Sciatic nerve (tissue), 2 donors: ENCODE measurements around the gene IL12RB1. TPM values are rescaled to one million over a fixed set of nuclear protein-coding genes. Genes with fewer than 3 reads are reported as not detected.
A peak's percentile ranks its signal among the peaks of the same experiment; 100 is the strongest.
"Not testable (repeated sequence)": the region's sequence is repeated elsewhere in the genome, so short reads cannot be mapped to it uniquely, and the experiment has no call there.

Experiments
- ATAC-seq: fragments of 200-7000 bp; cut with Tn5 transposase; one replicate; pipeline ENCODE4 v1.9.1; 2020; ENCODE audit warnings: mild to moderate bottlenecking, moderate library complexity
- DNase-seq: peaks from one replicate; pipeline ENCODE4 v3.0.0-alpha.2; 2020; ENCODE audit warnings: low spot score
- intact Hi-C: fragments of 100-400 bp; cut with DNase I; formaldehyde crosslinking; loops from one replicate; pipeline ENCODE4 v1.14.2; 2022
- total RNA-seq: library from RNA; stranded (reverse); fragmentation: NEBNext Ultra II Directional; extraction: Animal tissue kit (Norgen Biotek cat#: 25700); gene quantifications from one replicate; pipeline ENCODE4 v1.2.1, GENCODE V29; 2021
- donor health status: DM: no; HTN: no; CAD: no.
- donor health status: DM: no; HTN: no; CAD: no.

The IL12RB1 gene
- total RNA-seq, 1 donor from 2014 or later = 2.1 TPM

- ATAC-seq = peak; percentile 93
- intact Hi-C loops = no loop called here
- DNase-seq = peak; percentile 86
These were observed 10.7 kb upstream of the IL12RB1 start, which contains the start of gene MAST3 for GRCh38 chr19:18097217-18097992. Gene MAST3 (plus strand): TSS chr19:18097778. CDS start chr19:18097793, 15 bp downstream.

- no peak for ATAC-seq
- DNase-seq = no peak
These were observed 9.5 kb upstream of the IL12RB1 start for GRCh38 chr19:18096258-18096657.

DNA sequence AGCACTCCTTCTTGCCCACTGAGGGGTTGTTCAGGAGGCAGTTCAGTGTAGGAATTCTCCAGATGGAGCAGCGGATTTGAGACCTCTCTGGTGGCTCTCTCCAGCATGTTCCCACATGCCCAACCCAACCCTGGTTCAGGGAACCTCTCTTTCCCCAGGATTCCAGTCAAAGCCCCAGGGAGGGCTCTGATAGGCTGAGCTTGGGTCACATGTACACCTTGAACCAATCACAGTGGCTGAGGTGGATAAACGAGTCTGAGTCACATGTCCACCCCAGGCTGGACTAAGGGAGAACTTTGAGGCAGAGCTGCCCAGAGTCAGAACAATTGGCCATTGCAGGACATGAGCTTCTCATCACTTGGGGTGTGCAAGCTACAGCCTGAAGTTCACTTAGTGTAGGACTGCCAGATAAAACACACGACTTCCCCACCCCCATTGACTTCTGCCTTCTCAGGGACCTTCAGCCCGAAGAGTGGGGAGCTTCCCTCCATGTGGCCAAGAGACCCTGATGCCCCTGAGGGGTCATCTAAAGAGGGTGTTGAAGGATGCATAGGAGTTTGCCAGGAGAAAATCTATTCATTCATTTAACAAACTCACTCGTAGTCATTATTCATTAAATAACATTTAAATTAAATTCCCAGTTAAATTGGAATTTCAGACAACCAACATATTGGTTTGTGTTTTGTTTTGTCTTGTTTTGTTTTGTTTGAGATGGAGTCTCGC lies 6.9 kb upstream of the IL12RB1 start:
- DNase-seq (no peak), ATAC-seq (no peak)
- intact Hi-C loops = loop anchor here (5.0 kb wide), 1 partner anchor 596 kb away; no protein-coding TSS in a partner anchor

More at GRCh38 chr19:18096258-18096657, 9.5 kb upstream of the IL12RB1 start:
- intact Hi-C loops = no loop called here

DNA sequence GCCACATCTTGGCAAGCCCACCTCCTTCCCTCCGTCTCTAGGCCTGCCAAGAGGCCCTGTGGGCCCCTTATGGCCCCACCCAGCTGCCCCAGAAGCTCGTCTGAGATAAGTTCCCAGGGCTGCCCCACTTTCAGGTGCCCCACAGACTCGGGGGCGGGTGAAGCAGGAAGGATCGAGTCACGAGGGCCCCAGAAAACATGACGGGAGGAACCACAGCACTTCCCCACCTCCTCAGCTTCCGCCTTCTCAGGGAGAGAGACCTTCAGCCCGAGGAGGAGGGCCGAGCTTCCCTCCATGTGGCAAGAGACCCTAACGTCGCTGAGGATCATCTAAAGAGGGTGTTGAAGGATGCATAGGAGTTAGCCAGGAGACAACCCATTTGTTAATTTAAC lies 4.5 kb upstream of the IL12RB1 start:
- ATAC-seq (peak; percentile 45), DNase-seq (peak; percentile 76)
- intact Hi-C loops = loop anchor here (5.0 kb wide), 1 partner anchor 594 kb away; no protein-coding TSS in a partner anchor

DNA sequence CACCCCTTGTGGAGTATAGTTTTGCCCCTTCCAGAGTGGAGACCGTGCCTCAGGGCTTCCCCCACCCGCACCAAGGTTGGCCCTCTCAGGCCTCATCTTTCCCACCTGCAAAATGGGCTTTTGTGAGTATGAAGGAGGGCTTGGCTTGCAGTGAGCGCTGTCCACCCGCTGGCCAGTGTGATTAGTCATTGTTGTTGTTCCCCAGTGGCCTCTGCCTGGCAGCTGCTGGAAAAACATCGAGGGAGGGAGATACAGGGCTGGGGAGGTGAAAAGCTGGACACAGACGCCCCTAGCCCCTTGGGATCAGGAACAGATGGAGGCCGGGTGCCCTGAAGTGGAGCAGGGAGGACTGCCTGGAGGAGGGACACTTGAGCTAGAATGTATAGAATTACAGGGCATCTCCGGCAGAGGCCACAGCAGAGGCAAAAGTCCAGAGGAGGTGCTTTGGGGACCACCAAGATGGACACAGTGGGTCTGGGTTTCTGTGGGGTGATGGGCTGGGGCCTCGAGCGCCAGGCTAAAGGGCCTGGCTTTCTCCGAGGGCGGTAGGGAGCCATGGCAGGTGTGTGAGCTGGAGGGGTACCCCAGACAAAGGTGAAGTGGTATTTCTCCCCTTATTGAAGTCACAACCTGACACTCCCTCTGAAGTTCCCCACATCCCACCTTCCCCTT lies 3.9 kb upstream of the IL12RB1 start:
- DNase-seq = no peak
- peak; percentile 9 for ATAC-seq
- intact Hi-C loops = loop anchor here (5.0 kb wide), 1 partner anchor 593 kb away; no protein-coding TSS in a partner anchor

- intact Hi-C loops = loop anchor here (5.0 kb wide), 1 partner anchor 592 kb away; no protein-coding TSS in a partner anchor
- DNase-seq (no peak), ATAC-seq (peak; percentile 48)
These were observed 3.0 kb upstream of the IL12RB1 start for GRCh38 chr19:18089726-18090125.

DNA sequence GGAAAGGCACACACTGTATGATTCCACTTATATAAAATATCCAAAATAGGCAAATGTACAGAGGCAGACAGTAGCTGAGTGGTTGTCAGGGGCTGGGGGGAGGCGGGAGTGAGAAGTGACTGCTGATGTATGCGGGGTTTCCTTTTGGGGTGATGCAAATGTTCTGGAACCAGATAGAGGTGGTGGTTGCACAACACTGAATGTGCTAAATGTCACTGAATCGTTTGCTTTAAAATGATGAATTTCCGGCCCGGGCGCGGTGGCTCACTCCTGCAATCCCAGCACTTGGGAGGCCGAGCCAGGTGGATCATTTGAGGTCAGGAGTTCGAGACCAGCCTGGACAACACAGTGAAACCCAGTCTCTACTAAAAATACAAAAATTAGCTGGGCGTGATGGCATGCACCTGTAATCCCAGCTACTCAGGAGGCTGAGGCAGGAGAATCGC lies 2.4 kb upstream of the IL12RB1 start:
- peak; percentile 55 for ATAC-seq
- intact Hi-C loops, DNase-seq: not testable (repeated sequence)

DNA sequence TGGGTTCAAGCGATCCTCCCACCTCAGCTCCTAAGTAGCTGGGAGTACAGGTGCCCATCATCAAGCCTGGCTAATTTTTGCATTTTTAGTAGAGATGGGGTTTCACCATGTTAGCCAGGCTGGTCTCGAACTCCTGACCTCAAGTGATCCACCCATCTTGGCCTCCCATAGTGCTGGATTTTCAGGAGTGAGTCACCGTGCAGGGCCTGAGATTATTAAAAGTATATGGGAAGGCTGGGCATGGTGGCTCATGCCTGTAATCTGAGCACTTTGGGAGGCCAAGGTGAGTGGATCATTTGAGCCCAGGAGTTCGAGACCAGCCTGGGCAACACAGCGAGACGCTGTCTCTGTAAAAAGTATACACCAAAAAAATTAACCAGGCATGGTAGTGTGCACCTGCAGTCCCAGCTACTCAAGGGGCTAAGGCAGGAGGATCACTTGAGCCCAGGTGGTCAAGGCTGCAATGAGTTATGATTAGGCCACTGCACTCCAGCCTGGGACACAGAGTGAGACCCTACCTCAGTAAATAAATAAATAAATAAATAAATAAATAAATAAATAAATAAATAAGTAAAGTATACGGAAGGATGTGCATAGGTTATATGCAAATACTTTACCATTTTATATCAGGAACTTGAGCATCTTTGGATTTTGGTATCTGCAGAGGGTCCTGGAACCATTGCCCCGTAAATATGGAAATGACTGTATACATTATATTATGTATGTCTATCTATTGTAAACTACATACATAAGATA lies 854 bp downstream of the IL12RB1 start:
- no peak for DNase-seq
- intact Hi-C loops = no loop called here
- ATAC-seq = no peak

- DNase-seq (no peak), ATAC-seq (no peak)
- intact Hi-C loops = no loop called here
These were observed 2.6 kb downstream of the IL12RB1 start for GRCh38 chr19:18083929-18084684.

DNA sequence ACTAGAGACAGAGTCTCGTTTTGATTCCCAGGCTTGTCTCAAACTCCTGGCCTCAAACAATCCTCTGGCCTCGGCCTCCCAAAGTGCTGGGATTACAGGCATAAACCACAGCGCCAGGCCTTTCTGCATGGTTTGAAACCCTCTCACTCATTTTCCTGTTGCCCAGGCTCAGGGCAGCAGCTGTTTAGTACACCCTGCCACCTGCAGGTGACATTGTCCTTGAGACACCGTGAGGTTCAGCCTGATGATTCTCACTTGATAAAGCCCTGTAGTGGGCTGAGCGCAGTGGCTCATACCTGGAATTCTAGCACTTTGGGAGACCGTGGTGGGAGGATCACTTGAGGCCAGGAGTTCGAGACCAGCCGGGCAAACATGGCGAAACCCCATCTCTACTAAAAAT lies 12.5 kb downstream of the IL12RB1 start:
- DNase-seq = no peak
- no peak for ATAC-seq
- intact Hi-C loops = no loop called here

DNA sequence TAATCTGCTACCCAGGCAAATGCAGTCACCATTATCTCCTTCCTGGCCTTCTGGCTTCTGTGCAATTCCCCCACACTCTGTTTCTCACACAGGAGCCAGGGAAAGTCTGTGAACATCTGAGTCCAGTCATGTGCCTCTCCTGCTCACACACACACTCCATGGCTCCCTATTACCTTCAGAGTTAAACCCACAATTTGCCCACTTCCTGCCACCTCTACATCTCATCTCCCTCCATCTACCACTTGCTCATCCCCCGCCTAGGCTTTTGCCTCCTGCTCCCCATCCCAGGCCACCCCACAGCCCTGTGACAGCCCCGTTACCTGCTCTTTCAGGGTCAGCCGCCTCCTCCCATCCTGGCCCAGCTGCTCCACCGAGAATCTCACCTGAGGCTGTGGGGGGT lies 13.5 kb downstream of the IL12RB1 start:
- DNase-seq (no peak), ATAC-seq (no peak)
- intact Hi-C loops = no loop called here

- intact Hi-C loops = no loop called here
- ATAC-seq (no peak), DNase-seq (no peak)
These were observed 14.4 kb downstream of the IL12RB1 start for GRCh38 chr19:18072335-18072734.

DNA sequence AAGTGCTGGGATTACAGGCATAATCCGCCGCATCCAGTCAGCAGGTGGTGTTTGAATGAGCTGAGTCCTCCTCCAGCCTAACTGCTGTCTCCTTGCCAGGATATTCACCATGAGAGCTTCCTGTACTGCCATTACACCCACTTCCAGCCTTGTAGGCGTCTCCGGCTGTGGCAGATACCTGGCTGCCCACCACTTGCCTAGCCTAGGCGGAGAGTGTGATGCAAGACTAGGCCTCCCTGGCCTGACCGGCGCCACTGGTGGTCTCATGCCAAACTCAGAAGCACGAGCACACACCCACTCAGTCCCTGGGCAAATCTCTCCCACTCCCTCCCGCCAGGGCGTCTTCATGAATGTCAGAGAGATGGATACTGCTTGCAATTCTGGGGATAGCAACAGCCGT lies 16.6 kb downstream of the IL12RB1 start:
- intact Hi-C loops = no loop called here
- DNase-seq (no peak), ATAC-seq (no peak)

- intact Hi-C loops = no loop called here
- no peak for DNase-seq
- no peak for ATAC-seq
These were observed 17.4 kb downstream of the IL12RB1 start for GRCh38 chr19:18069383-18069782.

DNA sequence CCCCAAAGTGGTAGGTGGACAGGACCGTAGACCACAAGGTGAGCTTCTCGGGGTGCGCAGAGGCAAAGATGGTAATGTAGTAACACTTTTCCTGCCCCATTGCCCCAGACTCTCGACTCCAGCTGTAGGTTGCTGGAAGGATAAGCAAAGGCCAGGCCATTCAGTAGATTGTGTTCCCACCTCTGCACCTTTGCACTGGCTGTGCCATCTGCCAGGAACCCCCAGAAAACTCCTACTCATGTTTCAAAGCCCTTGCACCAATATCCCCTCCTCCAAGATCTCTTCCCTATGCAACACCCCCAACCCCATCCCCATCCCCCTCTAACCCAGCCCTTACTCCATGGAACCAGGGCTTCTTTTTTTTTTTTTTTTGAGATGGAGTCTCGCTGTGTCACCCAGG lies 18.3 kb downstream of the IL12RB1 start:
- intact Hi-C loops = no loop called here
- DNase-seq = no peak

GRCh38 chr19:18065173-18065495 lies 21.6 kb downstream of the IL12RB1 start:
- ATAC-seq = no peak
- DNase-seq = no peak
- intact Hi-C loops = no loop called here

More for the DNA sequence above, 18.3 kb downstream of the IL12RB1 start:
- ATAC-seq = no peak

GRCh38 chr19:18063463-18063862 lies 23.3 kb downstream of the IL12RB1 start:
- DNase-seq (no peak), ATAC-seq (no peak)
- intact Hi-C loops = no loop called here

GRCh38 chr19:18062028-18062427 lies 24.7 kb downstream of the IL12RB1 start:
- intact Hi-C loops = no loop called here
- no peak for DNase-seq
- ATAC-seq = no peak
